Breast epithelium (tissue), 3 donors: ENCODE data around the gene ADRA1B.

Experiments
- CTCF ChIP-seq, 3 donors: fragments of 450-650 bp; IDR thresholded peaks; one replicate each; pipeline ENCODE4 v1.5.1; 2016 to 2017; ENCODE audit warnings: antibody characterized with exemption in 3 of 3, mild to moderate bottlenecking in 3 of 3, moderate library complexity in 3 of 3
- POLR2AphosphoS5 ChIP-seq, 3 donors: sonication (generic); formaldehyde crosslinking; IDR thresholded peaks; one replicate each; pipeline ENCODE4 v1.6.1; 2017; ENCODE audit warnings: antibody characterized with exemption in 3 of 3

- TF ChIP-seq CTCF (IDR thresholded peaks at IDR 0.05) = no peak
- TF ChIP-seq POLR2AphosphoS5 (IDR thresholded peaks at IDR 0.05) = no peak
These were observed 26.1 kb upstream of the ADRA1B start for GRCh38 chr5:159890141-159890540.
